ENCODE data around the gene SPATS1.
"Not testable (repeated sequence)": the region's sequence is repeated elsewhere in the genome, so short reads cannot be mapped to it uniquely, and the experiment has no call there.

Gene SPATS1

DNA sequence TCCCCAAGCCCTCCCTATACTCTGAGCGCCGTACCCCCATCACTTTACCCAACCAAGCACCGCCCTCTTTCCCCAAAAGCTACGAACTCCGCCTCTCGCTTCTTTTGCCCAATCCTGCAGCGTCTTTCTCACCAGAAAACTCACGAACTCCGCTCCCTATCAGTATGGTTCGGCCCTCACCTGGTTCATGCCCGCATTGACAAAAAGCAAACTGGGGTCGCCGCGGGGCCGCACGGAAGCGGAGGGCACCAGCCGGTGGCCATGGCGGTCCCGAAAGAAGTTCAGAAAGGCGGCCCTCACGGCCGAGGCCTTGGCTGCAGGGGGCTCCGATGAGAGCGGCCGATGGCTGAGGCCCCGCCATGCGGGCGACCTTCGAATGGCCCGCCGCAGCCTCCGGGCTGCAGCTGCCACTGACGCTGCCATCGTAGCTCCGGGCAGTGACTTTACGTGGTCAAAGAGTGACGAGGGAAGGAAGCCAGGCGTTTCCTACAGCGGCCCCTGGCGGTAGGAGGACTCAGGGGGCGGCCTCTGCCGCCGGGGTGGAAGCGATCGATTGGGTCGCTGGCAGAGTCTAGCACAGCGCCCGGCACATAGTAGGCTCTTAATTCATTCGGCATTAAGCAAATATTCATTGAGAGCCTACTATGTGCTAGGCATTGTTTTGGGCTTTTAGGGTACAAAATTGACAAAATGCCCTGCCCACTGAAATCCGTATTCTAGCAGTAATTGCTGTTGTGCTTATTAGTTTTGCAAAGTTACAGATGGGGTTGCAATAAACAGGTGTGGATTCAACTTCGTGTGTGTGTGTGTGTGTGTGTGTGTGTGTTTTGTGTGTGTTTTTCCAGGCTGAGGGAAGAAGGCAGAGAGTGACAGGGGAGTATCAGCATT is 29.3 kb upstream of the SPATS1 start, which contains the start of gene AARS2:
Gene AARS2 (minus strand): TSS at position 447 of the 888 bp plus-strand sequence. CDS start 24 bp downstream, at position 423.
- peak; percentile 65 for DNase-seq

DNA sequence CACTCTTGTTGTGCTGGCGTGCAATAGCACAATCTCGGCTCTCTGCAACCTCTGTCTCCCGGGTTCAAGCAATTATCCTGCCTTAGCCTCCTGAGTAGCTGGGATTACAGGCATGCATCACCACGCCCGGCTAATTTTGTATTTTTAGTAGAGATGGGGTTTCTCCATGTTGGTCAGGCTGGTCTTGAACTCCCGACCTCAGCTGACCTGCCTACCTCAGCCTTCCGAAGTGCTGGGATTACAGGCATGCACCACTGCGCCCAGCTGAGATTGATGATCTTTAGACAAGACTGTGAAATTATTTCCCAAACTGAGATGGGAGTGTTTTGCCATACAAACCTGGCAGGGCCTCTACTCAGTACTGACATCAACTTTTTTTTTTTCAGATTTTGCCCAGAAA is 27.8 kb upstream of the SPATS1 start:
- not testable (repeated sequence) for DNase-seq

DNA sequence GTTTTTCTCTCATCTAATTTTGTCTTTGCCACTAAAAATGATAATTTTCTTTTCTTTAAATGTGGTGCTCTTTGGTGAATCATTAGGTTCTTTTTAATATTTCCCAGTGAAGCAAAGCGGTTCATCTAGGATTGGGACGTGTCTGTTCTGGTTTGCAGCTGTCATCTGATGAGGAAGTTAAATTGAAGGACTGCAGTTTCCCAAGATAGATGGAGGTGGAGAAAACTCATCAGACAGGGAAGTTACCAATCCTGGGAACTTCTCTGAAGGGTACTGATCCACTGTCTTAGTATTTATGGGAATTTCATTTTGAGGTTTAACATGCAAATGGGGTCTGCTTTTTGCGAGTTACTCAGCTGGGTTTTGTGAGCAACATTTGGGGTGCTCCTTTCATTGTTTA is 26.9 kb upstream of the SPATS1 start:
- no peak for DNase-seq

DNA sequence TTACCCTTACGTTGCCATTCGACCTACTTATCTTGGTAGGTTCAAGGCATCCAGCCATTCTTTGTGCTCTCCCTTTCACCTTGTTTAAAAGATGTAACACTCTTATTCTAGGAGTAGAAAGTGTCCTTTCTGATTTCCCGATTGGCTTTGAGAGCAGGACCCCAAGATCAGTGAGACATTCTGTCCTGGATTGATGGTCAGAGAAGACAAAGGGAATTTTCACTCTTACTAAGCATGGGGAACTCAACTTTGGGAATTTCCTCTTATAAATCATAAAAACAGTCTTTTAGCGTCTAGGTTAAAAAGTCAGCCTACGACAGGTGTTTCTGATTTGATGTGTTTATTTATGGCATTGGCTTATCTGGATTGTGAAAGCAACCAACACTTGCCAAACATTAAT is 26.5 kb upstream of the SPATS1 start:
- DNase-seq = no peak

DNA sequence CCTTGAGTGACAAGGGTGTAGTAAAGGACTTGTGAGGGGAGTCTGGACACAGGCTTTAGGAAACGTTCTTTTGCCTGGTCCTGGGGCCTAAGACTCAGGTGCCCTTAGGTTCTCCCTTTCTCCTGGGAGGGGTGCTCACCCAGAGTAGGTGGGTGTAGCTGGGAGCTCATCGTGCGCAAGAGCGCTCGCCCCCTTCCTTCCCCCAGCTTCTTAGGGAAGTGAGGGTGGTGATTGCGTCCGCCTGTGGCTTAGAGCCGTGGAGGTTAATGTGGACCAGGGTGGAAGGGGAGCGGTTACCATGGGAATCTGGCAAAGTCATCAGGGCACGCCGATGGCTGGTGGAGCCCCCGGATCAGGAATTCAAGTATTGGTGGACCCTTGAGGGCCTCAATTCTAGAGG is 26.0 kb upstream of the SPATS1 start:
- no peak for DNase-seq

DNA sequence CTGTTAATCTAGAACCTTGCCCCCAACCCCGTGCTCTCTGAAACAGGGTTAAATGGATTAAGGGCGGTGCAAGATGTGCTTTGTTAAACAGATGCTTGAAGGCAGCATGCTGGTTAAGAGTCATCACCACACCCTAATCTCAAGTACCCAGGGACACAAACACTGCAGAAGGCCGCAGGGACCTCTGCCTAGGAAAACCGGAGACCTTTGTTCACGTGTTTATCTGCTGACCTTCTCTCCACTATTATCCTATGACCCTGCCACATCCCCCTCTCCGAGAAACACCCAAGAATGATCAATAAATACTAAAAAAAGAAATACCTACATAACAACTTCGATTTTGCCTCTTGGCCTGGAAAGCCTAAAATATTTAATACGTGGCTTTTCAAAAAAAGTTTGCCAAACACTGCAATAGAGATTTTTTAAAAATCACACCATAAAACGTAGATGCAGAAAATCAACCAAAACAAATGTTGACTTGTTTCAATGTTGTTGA is 25.3 kb upstream of the SPATS1 start:
- not testable (repeated sequence) for DNase-seq

GRCh38 chr6:44321210-44321609 is 21.2 kb upstream of the SPATS1 start:
- DNase-seq = no peak

GRCh38 chr6:44327096-44327495 is 15.4 kb upstream of the SPATS1 start:
- no peak for DNase-seq

- no peak for DNase-seq
These were observed 14.7 kb upstream of the SPATS1 start for GRCh38 chr6:44327760-44328159.

GRCh38 chr6:44328203-44328602 is 14.2 kb upstream of the SPATS1 start:
- DNase-seq = not testable (repeated sequence)

DNA sequence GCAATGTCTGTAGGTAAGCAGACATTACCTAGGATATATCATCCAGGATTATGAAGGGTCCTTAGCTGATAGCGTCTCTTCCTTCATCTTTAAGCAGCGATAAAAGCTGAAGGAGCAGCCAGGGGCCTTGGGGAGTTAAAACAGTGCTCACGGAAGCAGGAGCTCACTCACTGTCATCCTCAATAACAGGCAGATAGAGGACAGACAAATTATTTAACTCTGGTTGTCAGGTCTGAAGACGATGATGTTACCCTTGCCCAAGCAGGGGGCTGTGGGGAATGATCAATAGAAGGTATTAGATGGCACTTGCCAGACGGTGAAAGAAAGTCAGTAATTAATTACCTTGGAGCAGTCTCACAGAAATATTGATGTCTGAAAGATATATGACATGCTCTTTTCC is 12.6 kb upstream of the SPATS1 start:
- no peak for DNase-seq

DNA sequence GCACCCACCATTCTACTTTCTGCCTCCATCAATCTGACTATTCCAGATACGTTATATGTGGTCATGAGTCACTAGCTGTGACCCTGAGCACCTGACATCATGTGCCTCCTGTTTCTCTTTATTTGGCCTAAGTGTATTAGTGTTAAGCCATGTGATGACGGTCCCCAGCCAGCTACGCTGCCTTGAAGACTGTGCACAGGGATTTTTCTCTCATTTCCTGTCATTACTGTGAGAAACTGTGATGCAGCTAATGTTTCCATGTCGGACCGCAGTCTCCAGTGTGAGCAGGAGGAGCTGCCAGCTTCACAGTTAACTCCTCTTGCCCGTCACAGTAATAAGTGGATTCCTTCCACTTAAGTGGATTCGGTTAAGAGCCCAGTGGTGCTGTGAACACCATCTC is 9.9 kb upstream of the SPATS1 start:
- no peak for DNase-seq

DNA sequence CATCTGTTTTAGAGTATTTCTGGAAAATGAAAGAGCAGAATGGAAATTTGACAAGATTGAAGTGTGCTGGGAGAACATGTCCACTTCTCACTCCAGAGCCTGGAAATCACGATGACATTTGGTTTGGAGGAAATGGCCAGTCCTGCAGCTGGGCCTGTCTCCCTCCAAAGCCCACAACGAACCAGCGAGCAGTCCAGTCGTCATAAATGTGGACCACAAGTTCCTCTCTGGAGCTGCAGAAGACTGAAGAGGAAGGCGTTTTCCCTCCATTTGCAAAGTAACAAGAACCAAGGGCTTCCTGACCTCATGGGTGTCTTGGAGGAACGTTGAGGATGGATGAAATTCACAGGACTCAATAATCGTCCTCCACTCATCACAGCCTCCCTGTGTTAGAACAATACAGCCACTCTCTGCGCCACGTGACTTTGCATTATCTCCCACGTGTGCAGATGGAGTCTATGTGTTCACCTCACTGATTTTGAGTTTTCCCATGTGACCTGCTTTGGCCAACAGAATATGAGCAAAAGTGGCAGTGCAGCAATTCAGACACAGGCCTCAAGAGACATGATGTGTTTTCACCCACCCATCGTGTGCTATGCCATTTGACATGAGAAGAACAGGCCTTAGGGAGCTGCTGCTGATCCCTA is 9.1 kb upstream of the SPATS1 start:
- DNase-seq = no peak

DNA sequence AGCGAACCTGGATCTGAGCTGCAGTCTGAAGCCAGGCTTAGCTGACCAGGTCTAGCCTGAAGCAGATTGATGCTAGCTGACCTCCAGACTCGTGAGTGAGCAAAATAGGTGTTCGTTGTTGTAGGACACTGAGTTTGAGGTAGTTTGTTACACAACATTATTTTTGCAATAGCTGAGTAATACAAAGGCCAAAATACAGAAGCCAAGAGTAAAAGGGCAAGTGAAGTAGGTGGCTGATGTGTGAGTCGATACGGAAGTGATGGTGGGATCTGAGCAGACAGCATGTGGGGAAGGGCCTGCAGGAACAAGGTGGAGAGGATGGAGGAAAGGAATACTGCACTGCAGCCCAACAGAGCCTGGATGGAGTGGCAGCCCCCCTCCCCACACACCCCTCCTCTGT is 8.5 kb upstream of the SPATS1 start:
- DNase-seq = no peak

DNA sequence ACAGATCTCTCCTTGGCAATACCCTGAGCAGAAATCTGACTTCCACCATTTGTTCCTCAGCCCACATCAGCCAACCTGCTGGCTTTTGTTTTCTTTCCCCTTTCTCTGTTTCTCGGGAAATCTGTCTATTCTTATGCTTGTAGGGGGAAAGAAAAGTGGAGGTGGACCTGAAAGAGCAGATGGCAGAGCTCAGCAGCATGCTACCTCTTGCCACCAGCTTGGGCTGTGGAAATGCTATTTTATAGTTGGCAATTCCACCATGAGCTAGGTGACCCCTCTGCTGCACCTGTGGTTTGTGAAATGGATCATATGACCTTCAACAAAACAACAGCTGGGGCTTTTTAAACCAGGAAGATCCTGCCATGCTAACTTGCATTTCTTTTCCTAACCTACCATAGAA is 6.8 kb upstream of the SPATS1 start:
- DNase-seq = no peak

DNA sequence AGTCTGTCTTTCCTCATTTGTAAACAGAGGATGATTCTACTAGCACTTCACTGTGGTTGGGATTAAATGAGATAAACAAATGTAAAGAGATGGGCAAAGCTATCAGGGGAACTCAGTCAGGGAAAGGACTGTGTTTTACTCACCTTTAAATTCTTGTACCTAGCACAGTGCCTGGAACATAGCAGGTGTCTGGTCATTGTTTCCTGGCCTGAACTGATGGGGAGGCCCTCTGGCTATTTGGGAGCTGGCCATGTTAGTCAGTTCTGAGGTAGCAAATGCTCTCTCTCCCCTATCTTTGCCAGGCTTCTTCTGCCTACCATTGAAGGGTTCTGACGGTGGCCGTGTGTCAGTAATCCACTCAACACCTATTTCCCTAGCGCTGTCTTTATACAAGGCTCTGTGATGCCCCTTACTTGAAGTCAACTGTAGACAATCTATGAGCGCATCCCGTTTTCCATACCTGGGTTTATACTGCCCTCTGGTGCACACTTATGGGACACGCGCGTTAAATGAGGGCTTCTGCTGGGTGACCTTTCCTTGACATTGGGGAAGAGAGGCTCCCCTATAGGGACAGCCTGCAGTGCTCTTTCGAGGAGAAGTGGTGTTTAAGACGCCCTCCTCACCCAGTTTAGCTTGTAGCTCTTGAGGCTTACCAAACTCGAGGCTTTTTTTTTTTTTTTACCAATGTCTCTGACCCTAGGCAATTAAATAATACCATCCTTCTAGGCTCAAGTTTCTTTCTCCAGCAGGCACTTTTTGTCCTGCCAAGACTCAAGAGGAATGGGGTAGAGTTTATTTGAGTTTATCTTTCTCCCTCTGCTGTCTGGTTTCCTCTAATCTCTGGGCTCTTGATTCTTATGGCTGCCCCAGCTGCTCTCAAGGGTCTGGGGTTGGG is 4.0 kb upstream of the SPATS1 start:
- DNase-seq = no peak

DNA sequence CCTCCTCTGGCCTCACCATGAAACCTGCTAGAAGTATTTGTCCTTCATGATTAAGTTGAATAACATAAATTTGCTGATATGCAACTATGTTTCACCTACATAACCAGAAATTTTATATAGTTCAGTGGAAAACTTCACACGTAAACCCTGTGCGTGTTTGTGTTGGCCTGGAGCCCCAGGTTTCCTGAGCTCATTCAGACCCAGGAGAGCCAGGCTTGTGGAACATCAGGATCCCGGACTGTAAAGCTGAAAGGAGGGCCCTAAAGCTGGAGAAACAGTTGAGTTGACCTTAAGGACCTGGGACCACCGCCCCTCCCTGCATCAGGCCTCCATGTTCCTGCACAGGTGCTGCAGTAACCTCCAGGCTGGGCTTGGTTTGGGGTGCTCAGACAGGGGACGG is 3.1 kb upstream of the SPATS1 start:
- DNase-seq = no peak

DNA sequence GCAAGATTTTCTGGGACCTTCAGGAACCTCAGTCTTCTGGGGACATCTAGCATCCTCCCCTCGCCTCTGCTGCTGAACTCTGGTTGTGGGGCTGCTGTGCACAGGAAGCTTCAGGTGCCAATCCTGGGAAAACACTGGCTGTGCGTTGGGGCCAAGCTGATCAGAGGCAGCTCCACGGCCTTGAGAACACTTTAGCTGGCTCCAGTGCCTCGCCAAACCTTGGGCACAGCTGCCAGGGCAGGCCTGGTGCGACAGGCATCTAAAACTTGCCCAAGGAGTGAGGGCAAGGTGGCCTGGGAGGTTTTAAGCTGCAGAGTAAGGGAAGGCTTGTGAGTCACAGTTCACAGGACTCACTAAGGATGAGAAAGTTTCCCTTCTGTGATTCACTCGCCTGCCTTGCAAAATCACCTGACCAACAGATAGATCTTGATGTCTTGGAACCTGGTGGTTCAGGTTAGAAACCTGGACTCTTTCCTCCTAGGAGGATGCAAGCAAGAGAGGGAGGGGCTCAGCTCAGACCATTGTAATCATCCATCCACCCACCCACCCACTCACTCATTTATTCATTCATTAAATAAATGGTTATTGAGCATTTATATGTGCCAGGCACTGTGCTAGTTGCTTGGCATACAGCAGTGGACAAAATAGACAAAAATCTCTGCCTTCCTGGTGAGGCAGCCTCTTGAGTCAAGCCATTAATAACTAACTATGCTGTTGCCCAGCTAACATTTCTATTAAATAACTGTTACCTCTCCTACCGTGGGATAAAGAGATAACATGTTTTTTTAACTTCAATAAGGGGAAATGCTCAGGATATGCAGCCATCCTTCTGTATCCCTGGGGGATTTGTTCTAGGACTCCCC is 2.5 kb upstream of the SPATS1 start:
- DNase-seq = no peak

- no peak for DNase-seq
These were observed 1.2 kb upstream of the SPATS1 start for GRCh38 chr6:44341095-44341890.

- no peak for DNase-seq
These were observed 398 bp upstream of the SPATS1 start for GRCh38 chr6:44342052-44342451.

- not testable (repeated sequence) for DNase-seq
These were observed 4.4 kb downstream of the SPATS1 start for GRCh38 chr6:44346818-44347217.
